GM21737 (cell line): ENCODE results near the gene SLC13A5.
"Not testable (repeated sequence)": the region's sequence is repeated elsewhere in the genome, so short reads cannot be mapped to it uniquely, and the experiment has no call there.

Experiments used
- ATAC-seq: cut with Tn5 transposase; IDR thresholded peaks from one replicate; pipeline ENCODE4 v1.9.1; 2021; ENCODE audit warnings: mild to moderate bottlenecking, moderate library complexity; ENCODE audit not compliant: unreplicated experiment

SLC13A5 gene

GRCh38 chr17:6711081-6711674 lies 2.0 kb downstream of the SLC13A5 start:
- no peak for ATAC-seq

GRCh38 chr17:6710317-6710716 lies 2.9 kb downstream of the SLC13A5 start:
- ATAC-seq = no peak

GRCh38 chr17:6708357-6708961 lies 4.7 kb downstream of the SLC13A5 start:
- ATAC-seq = no peak

- no peak for ATAC-seq
These were observed 6.2 kb downstream of the SLC13A5 start for GRCh38 chr17:6706996-6707395.

- ATAC-seq = no peak
These were observed 6.7 kb downstream of the SLC13A5 start for GRCh38 chr17:6706499-6706898.

- no peak for ATAC-seq
These were observed 8.6 kb downstream of the SLC13A5 start for GRCh38 chr17:6704470-6705052.

GRCh38 chr17:6703751-6704150 lies 9.4 kb downstream of the SLC13A5 start:
- no peak for ATAC-seq

GRCh38 chr17:6702567-6703215 lies 10.5 kb downstream of the SLC13A5 start:
- ATAC-seq = no peak

- ATAC-seq = no peak
These were observed 11.4 kb downstream of the SLC13A5 start for GRCh38 chr17:6701719-6702118.

GRCh38 chr17:6700948-6701307 lies 12.2 kb downstream of the SLC13A5 start:
- no peak for ATAC-seq

GRCh38 chr17:6699997-6700947 lies 12.9 kb downstream of the SLC13A5 start:
- no peak for ATAC-seq

- ATAC-seq = no peak
These were observed 15.2 kb downstream of the SLC13A5 start for GRCh38 chr17:6698004-6698403.

GRCh38 chr17:6696906-6697305 lies 16.3 kb downstream of the SLC13A5 start:
- ATAC-seq = no peak

GRCh38 chr17:6695565-6695964 lies 17.6 kb downstream of the SLC13A5 start:
- no peak for ATAC-seq

GRCh38 chr17:6695051-6695450 lies 18.1 kb downstream of the SLC13A5 start:
- ATAC-seq = no peak

- ATAC-seq = not testable (repeated sequence)
These were observed 21.2 kb downstream of the SLC13A5 start for GRCh38 chr17:6691958-6692357.

GRCh38 chr17:6691546-6691945 lies 21.6 kb downstream of the SLC13A5 start:
- no peak for ATAC-seq

- ATAC-seq = no peak
These were observed 22.5 kb downstream of the SLC13A5 start for GRCh38 chr17:6690641-6691040.

GRCh38 chr17:6688944-6689343 lies 24.2 kb downstream of the SLC13A5 start:
- ATAC-seq = no peak

- no peak for ATAC-seq
These were observed 27.1 kb downstream of the SLC13A5 start for GRCh38 chr17:6686026-6686425.
